Mesenchymal stem cell (in vitro differentiated cells and primary cell): ENCODE results near the gene SSH2.
"Not testable (repeated sequence)": the region's sequence is repeated elsewhere in the genome, so short reads cannot be mapped to it uniquely, and the experiment has no call there.

Experiments used
- DNase-seq: peaks from one replicate; pipeline ENCODE4 v3.0.0-alpha.2; 2013
- H2AFZ ChIP-seq: one replicate; pipeline ENCODE4 v1.6.1; 2013; ENCODE audit warnings: low read depth, mild to moderate bottlenecking, control low read depth, inconsistent platforms, low read length, moderate library complexity
- H2AK5ac ChIP-seq: 2 replicates; pipeline ENCODE4 v1.6.1; 2013; ENCODE audit warnings: low read length, moderate library complexity, mild to moderate bottlenecking, inconsistent platforms; ENCODE audit not compliant: severe bottlenecking
- H2BK120ac ChIP-seq: one replicate; pipeline ENCODE4 v1.6.1; 2013; ENCODE audit warnings: low read depth, mild to moderate bottlenecking, inconsistent platforms, low read length, moderate library complexity
- H2BK12ac ChIP-seq, 2 experiments: one replicate each; pipeline ENCODE4 v1.6.1; 2013; ENCODE audit warnings: inconsistent platforms in 2 of 2, low read length in 2 of 2, mild to moderate bottlenecking in 2 of 2, moderate library complexity in 2 of 2, control low read depth in 1 of 2
- H2BK15ac ChIP-seq: one replicate; pipeline ENCODE4 v1.6.1; 2013; ENCODE audit warnings: mild to moderate bottlenecking, low read depth, inconsistent platforms; ENCODE audit not compliant: poor library complexity, severe bottlenecking
- H2BK5ac ChIP-seq: 2 replicates; pipeline ENCODE4 v1.6.1; 2013; ENCODE audit warnings: low read depth, mild to moderate bottlenecking, low read length, control low read depth, inconsistent platforms; ENCODE audit not compliant: poor library complexity, severe bottlenecking
- H3K14ac ChIP-seq, 2 experiments: one replicate each; pipeline ENCODE4 v1.6.1; 2013; ENCODE audit warnings: inconsistent platforms in 2 of 2, low read length in 2 of 2, control low read depth in 1 of 2, mild to moderate bottlenecking in 1 of 2, moderate library complexity in 1 of 2
- H3K18ac ChIP-seq, 2 experiments: one replicate each; pipeline ENCODE4 v1.6.1; 2013; ENCODE audit warnings: inconsistent platforms in 2 of 2, low read length in 2 of 2, control low read depth in 1 of 2, low read depth in 1 of 2, mild to moderate bottlenecking in 1 of 2
- H3K23ac ChIP-seq, 2 experiments: one replicate each; pipeline ENCODE4 v1.6.1; 2013; ENCODE audit warnings: inconsistent platforms in 2 of 2, low read length in 2 of 2, mild to moderate bottlenecking in 2 of 2, moderate library complexity in 2 of 2, control low read depth in 1 of 2
- H3K27ac ChIP-seq: 2 replicates; pipeline ENCODE4 v1.5.1; 2013; ENCODE audit warnings: mild to moderate bottlenecking, moderate library complexity, low read length, control low read depth, inconsistent platforms; ENCODE audit not compliant: poor library complexity, severe bottlenecking
- H3K27me3 ChIP-seq, 2 experiments: 2 replicates each; pipeline versions ENCODE4 v1.6.1 to v1.7.0; 2013; ENCODE audit warnings: low read length in 2 of 2, mild to moderate bottlenecking in 2 of 2, moderate library complexity in 2 of 2, control low read depth in 1 of 2, inconsistent platforms in 1 of 2; ENCODE audit not compliant: control insufficient read depth in 1 of 2, insufficient read depth in 1 of 2
- H3K36me3 ChIP-seq, 2 experiments: 2 replicates each; pipeline versions ENCODE4 v1.6.1 to v1.7.0; 2013; ENCODE audit warnings: low read length in 2 of 2, control low read depth in 1 of 2, inconsistent platforms in 1 of 2, low read depth in 1 of 2, mild to moderate bottlenecking in 1 of 2; ENCODE audit not compliant: insufficient read depth in 2 of 2, control insufficient read depth in 1 of 2
- H3K4ac ChIP-seq, 2 experiments: one replicate each; pipeline ENCODE4 v1.6.1; 2013; ENCODE audit warnings: inconsistent platforms in 2 of 2, low read length in 2 of 2, mild to moderate bottlenecking in 2 of 2, moderate library complexity in 2 of 2, control low read depth in 1 of 2, low read depth in 1 of 2
- H3K4me1 ChIP-seq: 2 replicates; pipeline ENCODE4 v1.6.1; 2013; ENCODE audit warnings: low read depth, low read length, control low read depth; ENCODE audit not compliant: control insufficient read depth, insufficient read depth
- H3K4me2 ChIP-seq: 2 replicates; pipeline ENCODE4 v1.6.1; 2013; ENCODE audit warnings: low read length, mild to moderate bottlenecking, inconsistent platforms; ENCODE audit not compliant: poor library complexity, severe bottlenecking
- H3K4me3 ChIP-seq, 2 experiments: 2 replicates each; pipeline versions ENCODE4 v1.5.1 to v1.7.0; 2013; ENCODE audit warnings: low read length in 2 of 2, mild to moderate bottlenecking in 2 of 2, control low read depth in 1 of 2, low read depth in 1 of 2; ENCODE audit not compliant: insufficient read depth in 1 of 2
- H3K79me1 ChIP-seq: replicated peaks from 2 replicates; pipeline ENCODE4 v1.6.1; 2013; ENCODE audit warnings: mild to moderate bottlenecking, control low read depth, low read length, inconsistent platforms; ENCODE audit not compliant: poor library complexity, severe bottlenecking
- H3K9ac ChIP-seq: 2 replicates; pipeline ENCODE4 v1.7.0; 2013; ENCODE audit warnings: mild to moderate bottlenecking, low read length, moderate library complexity
- H3K9me3 ChIP-seq: 2 replicates; pipeline ENCODE4 v1.7.0; 2013; ENCODE audit warnings: mild to moderate bottlenecking, low read length; ENCODE audit not compliant: control insufficient read depth
- H4K8ac ChIP-seq: one replicate; pipeline ENCODE4 v1.6.1; 2013; ENCODE audit warnings: inconsistent platforms, mild to moderate bottlenecking, low read length, moderate library complexity
- H4K91ac ChIP-seq: one replicate; pipeline ENCODE4 v1.6.1; 2013; ENCODE audit warnings: mild to moderate bottlenecking, low read length, inconsistent platforms
- WGBS: methylation state at CpG from one replicate; pipeline ENCODE4 v1.1.7; 2013; ENCODE audit warnings: mixed read lengths; 5-methylcytosine and 5-hydroxymethylcytosine counted together

Gene SSH2

DNA sequence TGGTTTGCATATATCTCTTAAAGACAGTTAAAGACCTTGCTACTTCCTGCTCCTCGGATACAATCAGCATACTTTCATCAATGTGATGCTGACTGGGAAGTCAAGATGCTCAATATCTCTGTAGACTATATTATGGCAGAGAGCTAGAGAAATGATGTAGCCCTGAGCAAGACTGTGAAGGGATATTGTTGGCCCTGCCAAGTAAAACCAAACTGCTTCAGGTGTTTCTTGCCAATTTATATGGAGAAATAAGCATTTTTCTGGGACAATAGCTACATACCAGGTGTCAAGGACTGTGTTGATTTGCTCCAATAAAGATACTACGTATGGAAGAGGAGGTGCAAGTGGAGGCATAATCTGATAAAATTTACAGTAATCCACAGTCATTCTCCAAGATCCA lies 6.7 kb upstream of the SSH2 start:
- Histone ChIP-seq H2BK12ac (no peak overlapping the region), H3K9ac (no peak overlapping the region), H3K27ac (no peak overlapping the region), H3K4me3 (no peak overlapping the region), H2BK5ac (no peak overlapping the region), H3K36me3 (no peaks in the 10 kb centered on the region), H4K8ac (no peak overlapping the region), H3K4ac (no peak overlapping the region), H2AK5ac (no peak overlapping the region), H3K4me2 (no peak overlapping the region), H3K18ac (no peak overlapping the region), H3K79me1 (no peaks in the 10 kb centered on the region), H2AFZ (no peak overlapping the region), H2BK120ac (no peak overlapping the region), H2BK15ac (no peak overlapping the region), H3K14ac (no peak overlapping the region), H3K4me1 (no peaks in the 10 kb centered on the region), H3K27me3 (peaks cover 0 to 3% of the 10 kb centered on the region in 2 experiments), H4K91ac (no peak overlapping the region), H3K9me3 (no peaks in the 10 kb centered on the region), H3K23ac (no peak overlapping the region)
- DNase-seq, result no peak
- no CpG with 5 or more reads among the region's 2 CpGs for WGBS

DNA sequence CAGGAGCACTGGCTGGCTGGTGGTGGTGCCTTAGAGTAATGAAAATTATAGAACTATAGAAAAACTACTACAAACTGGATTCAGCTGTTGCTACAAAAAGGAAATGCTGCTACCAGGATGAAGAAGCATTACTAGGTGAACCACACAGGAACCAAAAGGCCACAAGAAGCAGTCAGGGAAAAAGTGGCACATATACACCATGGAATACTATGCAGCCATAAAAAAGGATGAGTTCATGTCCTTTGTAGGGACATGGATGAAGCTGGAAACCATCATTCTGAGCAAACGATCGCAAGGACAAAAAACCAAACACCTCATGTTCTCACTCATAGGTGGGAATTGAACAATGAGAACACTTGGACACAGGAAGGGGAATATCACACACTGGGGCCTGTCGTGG lies 5.9 kb upstream of the SSH2 start:
- not testable (repeated sequence) for H3K9me3 ChIP-seq, H3K14ac ChIP-seq, H3K4ac ChIP-seq, H2AFZ ChIP-seq, H3K36me3 ChIP-seq, H3K18ac ChIP-seq, H3K23ac ChIP-seq, H2BK12ac ChIP-seq, H2BK120ac ChIP-seq, H3K9ac ChIP-seq, H2BK5ac ChIP-seq, H4K8ac ChIP-seq, H3K27ac ChIP-seq, H3K4me3 ChIP-seq, H3K4me1 ChIP-seq, H4K91ac ChIP-seq, DNase-seq, H3K79me1 ChIP-seq, H2AK5ac ChIP-seq, H3K4me2 ChIP-seq, H2BK15ac ChIP-seq, H3K27me3 ChIP-seq
- no CpG with 5 or more reads among the region's 3 CpGs for WGBS

DNA sequence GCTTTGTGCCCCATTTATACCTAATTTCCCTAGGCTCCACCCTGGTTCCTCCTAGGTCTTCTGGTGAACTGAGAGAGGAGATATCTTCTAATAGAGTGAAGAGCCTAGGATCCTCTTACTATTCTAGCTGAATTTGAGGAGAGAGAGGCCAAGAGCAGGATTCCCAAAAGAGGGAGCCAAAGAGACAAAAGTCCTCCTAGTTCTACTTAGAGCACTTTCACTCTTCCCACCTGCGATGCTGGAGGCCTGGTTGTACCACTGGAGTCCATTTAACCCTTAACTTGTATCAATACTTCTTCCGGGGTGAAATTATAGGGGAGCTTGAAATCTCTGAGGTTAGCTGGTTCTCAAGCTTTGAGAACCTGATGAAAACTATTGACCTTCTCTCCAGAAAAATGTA lies 3.4 kb upstream of the SSH2 start:
- Histone ChIP-seq H3K9me3 (no peaks in the 10 kb centered on the region), H3K79me1 (peaks cover 2% of the 10 kb centered on the region), H2AFZ (no peak overlapping the region), H3K4me1 (no peaks in the 10 kb centered on the region), H2BK5ac (no peak overlapping the region), H3K4me2 (no peak overlapping the region), H3K36me3 (no peaks in the 10 kb centered on the region), H4K91ac (no peak overlapping the region), H3K18ac (no peak overlapping the region), H2BK120ac (no peak overlapping the region), H3K4me3 (no peak overlapping the region), H2BK15ac (no peak overlapping the region), H3K4ac (no peak overlapping the region), H2AK5ac (no peak overlapping the region), H3K27me3 (peaks cover 0 to 3% of the 10 kb centered on the region in 2 experiments), H4K8ac (no peak overlapping the region), H3K9ac (no peak overlapping the region), H2BK12ac (no peak overlapping the region), H3K23ac (no peak overlapping the region), H3K27ac (no peak overlapping the region), H3K14ac (no peak overlapping the region)
- peak; percentile 35 for DNase-seq
- WGBS, result no CpG with 5 or more reads among the region's 2 CpGs

DNA sequence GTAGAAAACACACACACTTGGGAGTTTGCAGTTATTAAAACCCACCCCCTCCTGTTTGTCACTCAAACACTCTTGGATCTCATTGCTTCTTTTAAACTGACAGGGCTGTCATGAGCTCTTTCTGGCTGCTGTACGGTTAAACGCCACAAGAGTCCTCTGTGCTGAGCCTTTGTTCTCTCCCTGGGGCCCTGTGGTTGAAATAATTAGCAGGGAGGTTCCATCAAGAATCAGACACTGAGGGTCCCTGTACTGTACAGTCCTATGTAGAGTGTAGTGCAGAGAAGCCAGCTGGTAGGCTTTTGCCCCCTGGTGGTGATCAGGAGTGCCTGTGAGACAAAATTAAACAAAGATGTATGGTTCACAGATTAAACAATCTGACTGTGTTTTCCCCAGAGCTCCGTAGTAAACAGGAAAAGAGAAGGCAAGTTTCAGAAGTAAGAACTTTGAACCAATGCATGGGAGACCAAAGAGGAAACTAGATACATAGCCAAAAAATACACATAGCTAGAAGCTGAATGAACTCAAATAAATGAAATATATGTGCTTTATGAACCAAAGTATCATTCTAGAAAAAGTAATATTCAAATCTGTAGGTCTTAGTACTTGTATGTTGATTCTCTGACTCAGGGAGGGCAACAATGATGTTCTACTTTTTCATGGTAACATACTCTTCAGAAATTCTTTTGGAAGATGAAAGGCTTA lies 1.4 kb upstream of the SSH2 start:
- no peak overlapping the region for H2BK5ac ChIP-seq
- peak overlapping the region; percentile 87 for H3K9ac ChIP-seq
- peak overlapping the region; percentile 59 for H3K4me2 ChIP-seq
- H2AFZ ChIP-seq, result no peak overlapping the region
- H4K91ac ChIP-seq, result no peak overlapping the region
- H3K79me1 ChIP-seq, result peaks cover 2% of the 10 kb centered on the region
- H3K18ac ChIP-seq, result no peak overlapping the region
- peak overlapping the region; percentile 80 for H2BK15ac ChIP-seq
- no peaks in the 10 kb centered on the region for H3K27me3 ChIP-seq
- H2AK5ac ChIP-seq, result no peak overlapping the region
- WGBS, result 2% methylated on average over 3 of the region's 3 CpGs
- no peak overlapping the region for H3K14ac ChIP-seq
- H3K4ac ChIP-seq, result no peak overlapping the region
- no peak overlapping the region for H3K27ac ChIP-seq
- H2BK120ac ChIP-seq, result no peak overlapping the region
- no peak overlapping the region for H4K8ac ChIP-seq
- no peaks in the 10 kb centered on the region for H3K36me3 ChIP-seq
- peak overlapping the region in 1 of 2 experiments; percentile 98 for H3K4me3 ChIP-seq
- H3K4me1 ChIP-seq, result no peaks in the 10 kb centered on the region
- H3K9me3 ChIP-seq, result no peaks in the 10 kb centered on the region
- no peak overlapping the region for H3K23ac ChIP-seq
- peak; percentile 87 for DNase-seq
- no peak overlapping the region for H2BK12ac ChIP-seq
